OCI-LY3 (cell line): Measurements from ENCODE around the gene DDI2.

Source experiments
- CTCF ChIP-seq: fragments of 200-600, 300-600 bp; sonication (generic); IDR thresholded peaks from 2 replicates; pipeline ENCODE4 v1.5.1; 2014; ENCODE audit warnings: antibody characterized with exemption, low read length, low read depth
- EZH2phosphoT487 ChIP-seq: fragments of 200-600 bp; shearing (Covaris generic); IDR thresholded peaks from 2 replicates; pipeline ENCODE4 v1.6.1; 2018; ENCODE audit warnings: antibody characterized with exemption, mixed run types, low read depth

GRCh38 chr1:15705184-15705566 is 87.9 kb downstream of the DDI2 start:
- TF ChIP-seq CTCF (no peak), EZH2phosphoT487 (no peak)
